ENCODE data around the gene GGA2.
A peak's percentile ranks its signal among the peaks of the same experiment; 100 is the strongest.

GGA2 gene, protein sequence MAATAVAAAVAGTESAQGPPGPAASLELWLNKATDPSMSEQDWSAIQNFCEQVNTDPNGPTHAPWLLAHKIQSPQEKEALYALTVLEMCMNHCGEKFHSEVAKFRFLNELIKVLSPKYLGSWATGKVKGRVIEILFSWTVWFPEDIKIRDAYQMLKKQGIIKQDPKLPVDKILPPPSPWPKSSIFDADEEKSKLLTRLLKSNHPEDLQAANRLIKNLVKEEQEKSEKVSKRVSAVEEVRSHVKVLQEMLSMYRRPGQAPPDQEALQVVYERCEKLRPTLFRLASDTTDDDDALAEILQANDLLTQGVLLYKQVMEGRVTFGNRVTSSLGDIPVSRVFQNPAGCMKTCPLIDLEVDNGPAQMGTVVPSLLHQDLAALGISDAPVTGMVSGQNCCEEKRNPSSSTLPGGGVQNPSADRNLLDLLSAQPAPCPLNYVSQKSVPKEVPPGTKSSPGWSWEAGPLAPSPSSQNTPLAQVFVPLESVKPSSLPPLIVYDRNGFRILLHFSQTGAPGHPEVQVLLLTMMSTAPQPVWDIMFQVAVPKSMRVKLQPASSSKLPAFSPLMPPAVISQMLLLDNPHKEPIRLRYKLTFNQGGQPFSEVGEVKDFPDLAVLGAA

DNA sequence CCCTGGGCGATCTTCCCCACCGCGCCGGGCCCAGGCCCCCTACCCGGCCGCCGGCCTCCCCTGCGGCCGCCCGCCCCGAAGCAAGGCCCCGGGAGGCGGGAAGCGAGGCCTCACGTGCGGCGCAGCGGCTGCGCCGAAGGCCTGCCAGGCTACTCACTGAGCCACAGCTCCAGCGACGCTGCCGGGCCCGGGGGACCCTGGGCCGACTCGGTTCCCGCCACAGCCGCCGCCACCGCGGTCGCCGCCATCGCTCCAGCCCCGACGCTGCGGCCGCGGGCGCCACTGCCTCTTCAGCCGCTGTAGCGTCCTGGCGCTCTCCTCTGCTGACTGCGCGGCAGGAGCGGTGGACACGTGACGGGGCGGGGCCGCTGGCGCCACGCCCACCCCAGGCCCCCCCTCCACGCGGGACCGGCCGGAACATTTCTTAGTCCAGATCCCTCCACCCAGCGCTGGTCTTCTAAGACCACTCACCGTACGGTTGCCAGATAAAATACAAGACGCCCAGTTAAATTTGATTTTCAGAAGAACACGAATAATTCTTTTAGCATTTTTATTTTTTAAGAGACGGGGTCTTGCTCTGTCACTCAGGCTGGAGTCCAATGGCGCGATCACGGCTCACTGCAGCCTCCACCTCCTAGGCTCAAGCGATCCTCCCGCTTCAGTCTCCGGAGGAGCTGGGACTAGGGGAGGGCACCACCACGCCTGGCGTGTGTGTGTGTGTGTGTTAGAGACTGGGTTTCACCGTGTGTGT lies at the start of gene GGA2:
GGA2 (minus strand) TSS at position 331 of the 751 bp plus-strand sequence; CDS start at position 248, 83 bp downstream.
- H4K20me1 ChIP-seq (ENCODE audit: insufficient read depth, low read length, poor library complexity, severe bottlenecking): peaks cover 3% of the 10 kb centered on the region
- H3K4me1 ChIP-seq (ENCODE audit: insufficient read depth, low read length, poor library complexity, severe bottlenecking): peaks cover 8% of the 10 kb centered on the region
- H3K27me3 ChIP-seq (ENCODE audit: insufficient read depth, low read length, poor library complexity, severe bottlenecking): peaks cover 43% of the 10 kb centered on the region
- H3K4me3 ChIP-seq (ENCODE audit: low read length, poor library complexity, severe bottlenecking): no peak within 1 kb of the TSS
- no peak within 1 kb of the TSS for H3K9ac ChIP-seq (ENCODE audit: low read depth, low read length, poor library complexity, severe bottlenecking)
- H2AFZ ChIP-seq (ENCODE audit: low read length): no peak within 1 kb of the TSS
- H3F3A ChIP-seq (ENCODE audit: low read depth): peaks cover 4% of the 10 kb centered on the region; the same call in 1 of the 2 replicates
- TF ChIP-seq, protein P1, sequence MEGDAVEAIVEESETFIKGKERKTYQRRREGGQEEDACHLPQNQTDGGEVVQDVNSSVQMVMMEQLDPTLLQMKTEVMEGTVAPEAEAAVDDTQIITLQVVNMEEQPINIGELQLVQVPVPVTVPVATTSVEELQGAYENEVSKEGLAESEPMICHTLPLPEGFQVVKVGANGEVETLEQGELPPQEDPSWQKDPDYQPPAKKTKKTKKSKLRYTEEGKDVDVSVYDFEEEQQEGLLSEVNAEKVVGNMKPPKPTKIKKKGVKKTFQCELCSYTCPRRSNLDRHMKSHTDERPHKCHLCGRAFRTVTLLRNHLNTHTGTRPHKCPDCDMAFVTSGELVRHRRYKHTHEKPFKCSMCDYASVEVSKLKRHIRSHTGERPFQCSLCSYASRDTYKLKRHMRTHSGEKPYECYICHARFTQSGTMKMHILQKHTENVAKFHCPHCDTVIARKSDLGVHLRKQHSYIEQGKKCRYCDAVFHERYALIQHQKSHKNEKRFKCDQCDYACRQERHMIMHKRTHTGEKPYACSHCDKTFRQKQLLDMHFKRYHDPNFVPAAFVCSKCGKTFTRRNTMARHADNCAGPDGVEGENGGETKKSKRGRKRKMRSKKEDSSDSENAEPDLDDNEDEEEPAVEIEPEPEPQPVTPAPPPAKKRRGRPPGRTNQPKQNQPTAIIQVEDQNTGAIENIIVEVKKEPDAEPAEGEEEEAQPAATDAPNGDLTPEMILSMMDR (conservative IDR thresholded peaks at IDR 0.05; ENCODE audit: low read length): no peak
- TF ChIP-seq EZH2phosphoT487 (IDR thresholded peaks at IDR 0.05; ENCODE audit: borderline replicate concordance): no peak
- H3K79me2 ChIP-seq (ENCODE audit: insufficient read depth, low read length): no peaks in the 10 kb centered on the region
- no peaks in the 10 kb centered on the region for H3K9me2 ChIP-seq (replicated peaks; ENCODE audit: low read depth, low read length)
- H3K9me3 ChIP-seq (ENCODE audit: insufficient read depth, low read depth, low read length): no peaks in the 10 kb centered on the region
- H3K4me2 ChIP-seq (ENCODE audit: low read depth, low read length, poor library complexity, severe bottlenecking): no peak within 1 kb of the TSS
- H3K36me3 ChIP-seq (ENCODE audit: insufficient read depth, low read length): no peaks in the 10 kb centered on the region

DNA sequence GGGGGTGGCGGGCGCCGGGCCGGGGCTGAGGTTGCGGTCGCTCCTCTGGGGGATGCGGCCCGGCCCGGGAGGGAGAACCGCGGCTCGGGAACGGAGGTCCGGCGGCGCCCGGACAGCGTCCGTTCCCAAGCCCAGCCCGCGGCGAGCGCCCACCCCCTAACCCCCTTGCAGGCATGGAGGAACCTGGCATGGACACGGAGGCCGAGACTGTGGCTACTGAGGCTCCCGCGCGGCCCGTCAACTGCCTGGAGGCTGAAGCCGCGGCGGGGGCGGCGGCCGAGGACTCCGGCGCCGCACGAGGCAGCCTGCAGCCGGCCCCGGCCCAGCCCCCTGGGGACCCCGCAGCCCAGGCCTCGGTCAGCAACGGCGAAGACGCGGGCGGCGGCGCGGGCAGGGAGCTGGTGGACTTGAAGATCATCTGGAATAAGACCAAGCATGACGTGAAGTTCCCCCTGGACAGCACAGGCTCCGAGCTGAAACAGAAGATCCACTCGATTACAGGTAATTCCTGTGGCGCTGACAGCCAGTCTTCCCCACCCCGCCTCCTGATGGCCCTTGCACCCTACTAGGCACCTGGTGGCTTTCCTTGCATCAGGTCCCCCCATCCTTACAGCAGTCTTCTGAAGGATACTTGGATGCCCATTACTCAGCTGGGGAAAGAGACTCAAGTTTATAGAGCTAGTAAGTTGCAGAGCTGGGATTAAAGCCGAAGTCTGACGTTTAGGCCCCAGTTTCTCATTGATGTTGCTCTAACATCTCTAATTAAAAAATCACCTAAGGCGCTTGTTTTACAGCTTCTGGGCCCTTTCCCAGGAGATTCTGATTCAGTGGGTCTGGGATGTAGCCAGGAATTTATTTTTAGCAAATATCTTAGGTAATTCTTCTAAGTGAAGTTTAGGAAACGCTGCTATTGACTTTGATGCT lies 47.7 kb upstream of the GGA2 start:
- Histone ChIP-seq H2AFZ (ENCODE audit: low read length) (peak overlapping the region; percentile 85), H3K27me3 (ENCODE audit: insufficient read depth, low read length, poor library complexity, severe bottlenecking) (no peaks in the 10 kb centered on the region), H3K36me3 (ENCODE audit: insufficient read depth, low read length) (peaks cover 18% of the 10 kb centered on the region; the same call in 1 of the 2 replicates), H4K20me1 (ENCODE audit: insufficient read depth, low read length, poor library complexity, severe bottlenecking) (peaks cover 26% of the 10 kb centered on the region), H3F3A (ENCODE audit: low read depth) (no peaks in the 10 kb centered on the region), H3K9me3 (ENCODE audit: insufficient read depth, low read depth, low read length) (no peaks in the 10 kb centered on the region), H3K9me2 (replicated peaks; ENCODE audit: low read depth, low read length) (no peaks in the 10 kb centered on the region), H3K4me1 (ENCODE audit: insufficient read depth, low read length, poor library complexity, severe bottlenecking) (peaks cover 45% of the 10 kb centered on the region), H3K79me2 (ENCODE audit: insufficient read depth, low read length) (peaks cover 52% of the 10 kb centered on the region), H3K9ac (ENCODE audit: low read depth, low read length, poor library complexity, severe bottlenecking) (peak overlapping the region; percentile 85), H3K4me2 (ENCODE audit: low read depth, low read length, poor library complexity, severe bottlenecking) (peak overlapping the region; percentile 98), H3K4me3 (ENCODE audit: low read length, poor library complexity, severe bottlenecking) (peak overlapping the region; percentile 94)
- TF ChIP-seq, protein P1 (conservative IDR thresholded peaks at IDR 0.05; ENCODE audit: low read length): no peak
- TF ChIP-seq EZH2phosphoT487 (IDR thresholded peaks at IDR 0.05; ENCODE audit: borderline replicate concordance): no peak

All from Loucy (cell line).